DMS114 treated with DMSO at 0.1 percent for 48 hours (cell line): ENCODE results near the gene SLC35F6.
"Not testable (repeated sequence)": the region's sequence is repeated elsewhere in the genome, so short reads cannot be mapped to it uniquely, and the experiment has no call there.

ENCODE experiments used
- DNase-seq: peaks from one replicate; lab custom pipeline; 2025; ENCODE audit not compliant: unreplicated experiment; lab: John Stamatoyannopoulos, UW

Gene SLC35F6

DNA sequence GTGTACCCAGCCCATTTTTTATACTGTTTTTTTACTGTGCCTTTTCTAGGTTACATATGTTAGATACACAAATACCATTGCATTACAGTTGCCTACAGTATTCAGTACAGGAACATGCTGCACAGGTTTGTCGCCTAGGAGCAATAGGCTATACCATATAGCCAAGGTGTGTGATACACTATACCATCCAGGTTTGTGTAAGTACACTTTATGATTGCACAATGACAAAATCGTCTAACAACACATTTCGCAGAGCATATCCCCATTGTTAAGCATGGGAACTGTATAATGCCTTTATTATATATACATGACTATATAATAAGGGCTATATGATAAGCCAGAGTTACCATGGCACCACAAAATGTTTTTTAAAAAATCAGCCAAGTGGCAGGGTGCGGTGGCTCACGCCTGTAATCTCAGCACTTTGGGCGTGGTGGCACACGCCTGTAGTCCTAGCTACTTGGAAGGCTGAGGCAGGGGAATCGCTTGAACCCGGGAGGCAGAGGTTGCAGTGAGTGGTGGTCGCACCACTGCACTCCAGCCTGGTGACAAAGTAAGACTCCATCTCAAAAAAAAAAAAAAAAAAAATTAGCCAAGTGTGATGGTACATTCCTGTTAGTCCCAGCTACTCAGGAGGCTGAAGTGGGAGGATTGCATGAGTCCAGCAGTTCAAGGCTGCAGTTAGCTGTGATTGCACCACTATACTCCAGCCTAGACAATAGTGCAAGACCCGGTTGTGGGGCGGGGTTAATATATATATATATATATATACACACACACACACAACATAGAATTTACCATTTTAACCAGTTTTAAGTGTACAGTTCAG lies 19.0 kb downstream of the SLC35F6 start:
- no peak for DNase-seq

DNA sequence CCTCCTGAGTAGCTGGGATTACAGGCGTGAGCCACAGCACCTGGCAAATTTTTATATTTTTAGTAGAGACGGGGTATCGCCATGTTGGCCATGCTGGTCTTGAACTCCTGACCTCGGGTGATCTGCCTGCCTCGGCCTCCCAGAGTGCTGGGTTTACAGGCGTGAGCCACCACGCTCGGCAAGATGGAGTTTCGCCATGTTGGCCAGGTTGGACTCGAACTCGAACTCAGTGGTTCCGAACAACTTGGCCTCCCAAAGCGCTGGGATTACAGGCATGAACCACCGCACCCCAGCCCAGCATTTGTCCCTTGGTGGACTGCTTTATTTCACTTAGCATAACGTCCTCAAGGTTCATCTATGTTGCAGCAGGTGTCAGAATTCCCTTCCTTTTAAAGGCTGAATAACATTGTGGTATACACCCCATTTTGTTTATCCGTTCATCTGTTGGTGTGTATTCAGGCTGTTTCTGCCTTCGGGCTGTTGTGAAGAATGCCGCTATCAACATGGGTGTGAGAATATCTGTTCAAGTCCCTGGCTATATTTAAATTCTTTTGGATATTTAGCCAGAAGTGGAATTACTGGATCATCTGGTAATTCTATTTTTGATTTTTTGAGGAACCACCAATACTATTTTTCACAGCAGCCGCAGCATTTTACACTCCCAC lies 20.6 kb downstream of the SLC35F6 start:
- DNase-seq, result no peak

DNA sequence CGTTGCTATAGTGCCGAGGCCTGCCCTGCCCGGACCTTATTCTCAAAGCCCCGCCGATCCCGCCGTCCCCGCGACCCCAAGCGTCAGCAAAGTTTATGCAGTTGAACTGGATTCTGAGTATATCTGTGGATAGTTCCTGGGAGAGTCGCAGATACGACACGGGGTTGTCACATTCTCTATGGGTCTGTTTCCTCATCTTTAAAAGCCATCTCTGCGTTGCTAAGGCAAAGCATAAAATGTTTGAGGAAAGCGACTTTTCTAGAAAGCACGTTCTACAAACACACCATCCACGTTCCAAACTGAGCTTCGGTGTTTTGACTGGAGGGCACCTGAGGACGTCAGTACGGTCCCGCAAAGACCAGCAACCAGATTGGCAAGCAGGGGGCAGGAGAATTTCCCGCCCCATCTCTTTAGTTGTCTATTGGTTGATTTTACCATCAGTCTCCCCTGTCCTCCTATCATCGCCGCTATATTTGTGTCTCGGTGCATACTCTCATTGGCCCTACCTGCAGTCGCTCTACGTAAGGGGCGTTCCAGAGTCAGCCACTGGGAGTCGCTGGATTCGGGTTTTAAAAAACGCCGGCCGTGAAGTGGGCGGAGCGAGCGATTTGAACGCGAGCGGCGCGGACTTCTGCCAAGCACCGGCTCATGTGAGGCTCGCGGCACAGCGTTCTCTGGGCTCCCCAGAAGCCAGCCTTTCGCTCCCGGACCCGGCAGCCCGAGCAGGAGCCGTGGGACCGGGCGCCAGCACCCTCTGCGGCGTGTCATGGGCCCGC lies 21.5 kb downstream of the SLC35F6 start, which contains the start of gene CENPA:
CENPA (plus strand) TSS at position 626 of the 776 bp plus-strand sequence; CDS start at position 767, 141 bp downstream.
- peak; percentile 99 for DNase-seq

DNA sequence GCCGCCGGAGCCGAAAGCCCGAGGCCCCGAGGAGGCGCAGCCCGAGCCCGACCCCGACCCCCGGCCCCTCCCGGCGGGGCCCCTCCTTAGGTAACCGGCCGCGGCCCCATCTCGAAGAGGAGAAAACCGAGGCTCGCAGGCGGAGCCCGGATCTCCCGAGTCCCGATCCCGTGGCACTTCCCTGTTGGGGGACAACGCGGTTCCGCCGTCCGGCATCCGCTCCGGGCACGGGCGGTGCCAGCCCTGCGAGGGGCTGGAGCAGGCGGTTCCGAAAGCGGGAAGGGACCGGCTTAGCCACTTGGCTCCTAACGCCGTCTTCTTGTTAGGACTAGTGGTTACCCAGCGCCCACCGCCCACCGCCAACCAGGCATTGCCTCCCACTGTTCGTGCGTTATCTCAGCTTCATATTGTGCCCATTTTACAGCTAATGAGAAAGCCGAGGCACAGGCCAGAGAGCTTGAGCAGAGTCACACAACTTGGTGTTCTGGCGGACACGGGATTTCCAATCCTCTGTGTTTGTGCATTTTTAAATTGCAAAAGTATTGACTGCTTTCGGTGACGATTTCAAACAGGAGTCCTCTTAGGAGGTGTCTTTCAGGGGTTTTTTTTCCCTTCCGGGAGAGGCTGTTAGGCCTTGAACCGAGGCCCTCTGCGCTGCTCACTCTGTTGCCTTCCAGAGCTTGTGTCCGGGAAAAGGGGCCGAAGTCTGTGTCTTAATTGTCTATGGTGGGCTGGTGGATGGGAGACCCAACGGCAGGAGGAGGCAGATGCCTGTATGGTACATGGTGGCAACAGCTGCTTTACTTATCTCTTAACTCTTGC lies 22.3 kb downstream of the SLC35F6 start:
- no peak for DNase-seq

DNA sequence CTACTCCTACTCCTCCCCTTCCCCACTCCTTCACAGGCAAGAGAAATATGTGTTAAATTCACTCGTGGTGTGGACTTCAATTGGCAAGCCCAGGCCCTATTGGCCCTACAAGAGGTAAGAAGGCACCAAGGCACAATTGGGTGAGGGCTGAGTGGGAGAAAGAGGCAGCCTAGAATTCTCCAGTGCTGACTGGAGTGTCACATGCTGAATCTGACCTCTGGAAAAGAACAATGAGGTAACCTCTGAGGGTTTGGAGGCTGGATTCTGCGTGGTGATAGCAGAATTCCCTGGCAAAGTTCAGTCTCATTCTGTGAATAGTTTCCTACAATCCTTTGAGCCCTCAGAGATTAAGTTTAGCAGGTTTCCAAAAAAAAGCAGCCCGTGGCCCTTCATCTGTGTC lies 28.6 kb downstream of the SLC35F6 start:
- no peak for DNase-seq

DNA sequence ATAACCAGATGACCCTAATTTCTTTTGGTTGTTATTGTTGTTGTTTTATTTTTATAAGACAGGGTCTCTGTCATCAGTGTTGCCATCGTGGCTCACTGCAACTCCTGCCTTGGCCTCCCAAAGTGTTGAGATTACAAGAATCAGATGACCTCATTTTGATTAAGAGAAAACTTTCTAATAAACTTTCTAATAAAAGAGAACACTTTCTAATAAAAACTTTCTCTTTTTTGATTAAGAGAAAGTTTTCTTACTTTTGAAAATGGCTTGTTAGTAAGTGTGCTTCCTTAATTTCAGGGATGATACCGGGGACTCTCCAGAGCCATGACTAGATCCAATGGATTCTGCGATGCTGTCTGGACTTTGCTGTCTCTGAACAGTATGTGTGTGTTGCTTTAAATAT lies 29.4 kb downstream of the SLC35F6 start:
- DNase-seq, result no peak

DNA sequence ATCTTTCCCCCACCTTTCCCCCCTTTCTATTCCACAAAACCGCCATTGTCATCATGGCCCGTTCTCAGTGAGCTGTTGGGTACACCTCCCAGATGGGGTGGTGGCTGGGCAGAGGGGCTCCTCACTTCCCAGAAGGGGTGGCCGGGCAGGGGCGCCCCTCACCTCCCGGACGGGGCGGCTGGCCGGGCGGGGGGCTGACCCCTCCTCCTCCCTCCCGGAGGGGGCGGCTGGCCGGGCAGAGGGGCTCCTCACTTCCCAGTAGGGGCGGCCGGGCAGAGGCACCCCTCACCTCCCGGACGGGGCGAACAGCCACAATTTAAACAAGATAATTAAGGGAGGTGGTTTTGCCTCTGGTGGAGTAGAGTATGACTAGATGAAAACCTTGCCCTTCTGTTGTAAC lies 31.1 kb downstream of the SLC35F6 start:
- DNase-seq, result not testable (repeated sequence)

DNA sequence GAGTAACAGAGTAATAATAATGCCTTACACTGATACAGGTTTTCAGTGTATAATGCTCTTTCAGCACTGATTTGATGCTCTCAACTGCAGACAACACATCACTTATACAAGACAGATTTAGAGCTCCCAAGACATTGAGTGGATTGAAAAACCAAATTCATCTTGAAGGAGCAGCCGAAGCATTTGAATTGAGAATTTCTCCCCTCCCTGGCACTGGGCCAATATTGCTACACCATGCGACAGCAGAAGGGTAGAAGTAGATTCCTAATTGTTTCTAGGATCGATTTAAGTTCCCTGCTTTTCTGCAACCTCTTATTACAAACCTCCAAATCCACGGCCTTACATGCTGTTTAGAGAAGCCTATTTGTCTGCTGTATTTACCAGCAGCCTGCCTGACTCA lies 37.2 kb downstream of the SLC35F6 start:
- DNase-seq, result no peak

DNA sequence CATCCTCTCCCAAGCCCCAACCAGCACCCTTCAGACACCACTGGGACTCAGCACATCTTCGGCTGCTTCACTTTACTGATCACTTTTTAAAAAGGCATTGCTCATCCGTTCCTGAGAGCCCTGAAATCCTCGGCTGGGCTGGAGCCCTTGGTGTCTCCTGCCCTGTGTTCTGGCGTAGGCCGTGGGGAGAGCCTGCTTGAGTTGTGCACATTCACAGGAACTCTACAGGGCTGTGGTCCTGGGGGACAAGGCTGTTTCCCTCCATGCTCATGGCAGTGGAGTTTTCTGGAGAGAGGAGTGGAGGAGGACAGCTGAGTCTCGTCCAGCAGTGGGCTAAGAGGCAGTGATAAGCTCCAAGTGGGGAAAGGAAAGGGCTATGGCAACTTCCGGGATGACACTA lies 37.7 kb downstream of the SLC35F6 start:
- no peak for DNase-seq

DNA sequence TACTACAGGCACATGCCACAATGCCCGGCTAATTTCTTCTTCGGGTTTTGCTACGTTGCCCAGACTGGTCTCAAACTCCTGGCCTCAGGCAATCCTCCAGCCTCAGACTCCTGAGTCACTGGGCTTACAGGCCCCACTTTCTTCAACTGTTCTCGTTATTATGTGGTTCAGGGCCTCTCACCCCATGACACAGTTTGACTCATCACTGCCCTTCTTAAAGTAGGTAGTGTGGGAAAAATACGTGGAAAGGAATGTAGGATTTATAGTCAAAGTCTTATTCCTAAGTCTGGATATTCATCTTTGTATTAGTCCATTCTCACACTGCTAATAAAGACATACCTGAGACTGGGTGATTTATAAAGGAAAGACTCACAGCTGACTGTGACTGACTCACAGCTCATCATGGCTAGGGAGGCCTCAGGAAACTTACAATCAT lies 41.2 kb downstream of the SLC35F6 start:
- no peak for DNase-seq

DNA sequence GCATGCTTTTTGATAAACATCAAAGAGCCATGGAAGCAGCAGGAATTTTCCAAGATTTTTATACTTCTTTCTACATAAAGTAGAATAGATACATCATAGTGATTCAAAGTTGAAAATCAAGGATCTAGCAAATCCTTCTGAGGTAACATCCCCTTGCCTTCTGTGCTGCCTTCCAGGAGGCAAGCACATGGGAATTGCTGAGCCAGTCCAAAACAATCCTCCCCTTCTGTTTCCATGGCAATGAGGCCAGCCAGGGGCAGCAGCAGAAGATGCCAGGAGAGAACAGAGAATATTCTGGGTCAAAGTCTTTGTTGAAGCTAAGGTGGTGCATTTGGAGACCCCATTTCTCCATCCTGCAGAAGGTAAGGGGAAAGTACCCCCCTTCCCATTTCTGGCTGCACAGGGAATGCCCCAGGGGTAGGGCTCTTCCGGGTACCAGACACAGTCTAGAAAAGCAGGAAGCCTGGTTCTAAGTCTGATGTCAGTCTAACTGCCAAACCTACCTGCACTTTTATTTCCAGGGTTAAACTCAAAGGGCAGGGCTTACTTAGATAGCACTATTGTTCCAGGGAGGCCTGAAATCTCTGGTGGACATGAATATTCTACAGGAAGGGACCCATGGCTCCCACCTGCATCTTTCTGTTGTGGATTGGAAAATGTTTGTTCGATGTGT lies 43.8 kb downstream of the SLC35F6 start:
- DNase-seq, result no peak

DNA sequence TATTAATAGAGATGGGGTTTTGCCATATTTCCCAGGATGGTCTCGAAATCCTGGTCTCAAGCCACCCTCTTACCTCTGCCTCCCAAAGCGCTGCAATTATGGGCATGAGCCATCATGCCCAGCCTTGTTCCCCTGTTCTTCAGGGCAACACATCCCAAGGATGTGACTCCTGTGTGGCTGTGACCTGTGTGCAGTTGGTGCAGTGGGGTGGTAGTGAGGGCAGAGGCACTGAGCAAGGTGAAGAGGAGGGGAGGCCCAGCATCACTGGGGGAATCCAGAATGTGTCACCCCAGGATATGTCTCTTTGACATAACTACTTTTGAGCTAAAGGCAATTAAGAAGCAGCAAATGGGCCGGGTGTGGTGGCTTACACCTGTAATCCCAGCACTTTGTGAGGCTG lies 45.1 kb downstream of the SLC35F6 start:
- no peak for DNase-seq

DNA sequence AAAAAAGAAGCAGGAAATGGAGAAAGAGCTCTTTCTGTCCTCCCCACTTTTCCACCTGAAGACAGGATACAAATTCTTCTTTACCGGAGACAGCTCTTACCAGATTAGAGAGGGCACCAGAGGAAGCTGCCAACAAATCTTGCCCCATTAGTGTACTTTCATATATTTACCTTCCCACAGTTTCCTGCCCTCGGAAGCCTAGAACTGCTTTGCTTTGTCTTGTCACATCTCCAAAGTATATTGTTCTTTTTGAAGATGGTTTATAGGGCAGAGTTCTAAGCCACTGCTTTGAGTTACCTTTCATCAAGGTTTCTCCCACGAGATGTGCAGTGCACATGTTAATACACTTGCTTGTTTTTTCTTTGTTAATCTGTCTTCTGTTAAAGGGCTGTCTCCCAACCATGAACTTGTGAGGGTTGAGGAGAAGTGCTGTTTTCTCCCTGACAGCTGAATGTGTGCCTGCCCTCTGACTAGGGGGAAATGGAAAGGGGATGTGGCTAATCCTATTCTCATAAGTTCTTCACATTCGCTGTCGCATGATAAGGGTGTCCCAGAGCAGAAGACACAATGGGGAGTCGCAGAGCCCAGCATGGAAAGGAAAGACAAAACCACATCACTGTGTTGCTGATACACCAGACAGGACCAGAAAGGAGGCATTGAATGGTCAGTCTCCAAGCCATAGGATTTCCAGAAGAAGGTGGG lies 45.9 kb downstream of the SLC35F6 start:
- DNase-seq, result no peak

DNA sequence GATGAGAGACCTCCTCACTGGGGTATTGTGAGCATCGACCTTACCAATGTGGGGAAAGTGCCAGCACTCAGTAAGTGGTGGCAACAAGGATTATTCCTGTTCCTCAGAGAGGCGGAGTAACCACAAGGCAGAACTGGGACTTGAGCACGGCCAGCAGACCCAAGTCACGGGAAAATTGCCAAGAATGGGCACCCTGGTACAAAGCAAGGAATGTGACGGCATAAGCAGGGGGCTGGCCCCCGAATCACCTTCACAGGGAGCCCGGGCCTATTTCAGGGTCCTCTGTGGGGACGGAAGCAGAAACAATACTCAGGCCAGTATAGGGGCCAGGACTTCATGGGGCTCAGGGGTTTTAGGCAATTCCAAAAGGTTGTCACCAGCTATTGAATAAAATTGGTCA lies 47.2 kb downstream of the SLC35F6 start:
- no peak for DNase-seq

DNA sequence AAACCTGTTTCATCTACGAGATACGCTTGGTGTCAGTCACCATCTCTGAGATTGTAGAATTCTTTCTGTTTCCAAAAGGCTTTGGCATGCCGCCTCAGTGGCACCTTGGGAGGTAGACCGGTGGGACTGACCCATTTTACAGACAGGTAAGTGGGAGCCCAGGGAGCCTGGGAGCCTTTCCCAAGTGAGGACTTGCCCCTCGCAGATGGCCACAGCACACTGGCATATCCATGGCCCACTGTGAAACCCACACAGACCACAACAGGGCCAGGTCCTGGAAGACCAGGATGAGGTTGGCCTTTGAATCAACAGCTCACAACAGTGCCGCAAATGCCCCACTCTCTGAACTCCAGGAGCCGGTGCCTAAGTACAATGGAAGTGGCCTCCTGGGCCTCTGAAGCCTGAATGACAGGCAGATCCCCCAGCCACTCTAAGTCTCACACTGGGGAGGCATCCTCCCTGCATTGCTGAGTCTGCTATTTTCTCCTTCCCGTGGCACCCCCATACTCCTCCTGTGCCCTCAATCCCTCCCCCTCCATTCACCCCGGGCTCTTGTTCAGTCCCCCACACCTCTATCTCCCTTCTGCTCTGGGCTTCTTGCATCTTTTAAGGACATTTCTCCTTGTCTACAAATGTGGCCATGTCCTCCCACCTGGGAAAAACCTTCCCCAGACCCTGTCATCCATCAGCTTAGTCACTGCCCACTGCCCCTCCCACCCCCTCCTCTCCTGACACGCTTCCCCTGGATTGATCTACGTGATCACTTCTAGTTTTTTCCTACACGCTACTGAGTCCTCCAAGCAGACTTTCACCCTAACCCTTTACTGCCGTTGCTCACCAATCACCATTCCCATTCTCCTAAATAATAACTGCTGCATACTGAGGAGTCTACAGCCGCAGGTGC lies 48.0 kb downstream of the SLC35F6 start:
- no peak for DNase-seq

DNA sequence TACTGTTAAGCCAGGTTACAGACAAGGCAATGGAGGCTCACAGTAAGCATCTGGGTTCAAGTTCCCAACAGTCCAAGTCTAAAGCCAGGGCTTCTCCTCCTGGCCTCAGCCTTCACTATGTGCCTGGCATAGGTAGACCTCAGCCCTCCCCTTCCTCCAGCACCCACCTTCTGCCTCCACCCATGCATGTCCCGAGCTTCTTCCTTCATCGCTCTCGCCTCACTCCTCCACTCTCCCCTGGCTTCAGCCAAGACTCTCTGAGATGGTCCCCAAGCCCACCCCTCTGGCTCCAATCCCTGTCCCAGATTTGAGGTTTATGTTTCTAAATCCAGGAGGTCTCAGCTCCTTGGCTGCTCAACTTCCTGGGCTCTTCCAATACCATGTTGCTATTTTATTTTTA lies 48.6 kb downstream of the SLC35F6 start:
- DNase-seq, result no peak

DNA sequence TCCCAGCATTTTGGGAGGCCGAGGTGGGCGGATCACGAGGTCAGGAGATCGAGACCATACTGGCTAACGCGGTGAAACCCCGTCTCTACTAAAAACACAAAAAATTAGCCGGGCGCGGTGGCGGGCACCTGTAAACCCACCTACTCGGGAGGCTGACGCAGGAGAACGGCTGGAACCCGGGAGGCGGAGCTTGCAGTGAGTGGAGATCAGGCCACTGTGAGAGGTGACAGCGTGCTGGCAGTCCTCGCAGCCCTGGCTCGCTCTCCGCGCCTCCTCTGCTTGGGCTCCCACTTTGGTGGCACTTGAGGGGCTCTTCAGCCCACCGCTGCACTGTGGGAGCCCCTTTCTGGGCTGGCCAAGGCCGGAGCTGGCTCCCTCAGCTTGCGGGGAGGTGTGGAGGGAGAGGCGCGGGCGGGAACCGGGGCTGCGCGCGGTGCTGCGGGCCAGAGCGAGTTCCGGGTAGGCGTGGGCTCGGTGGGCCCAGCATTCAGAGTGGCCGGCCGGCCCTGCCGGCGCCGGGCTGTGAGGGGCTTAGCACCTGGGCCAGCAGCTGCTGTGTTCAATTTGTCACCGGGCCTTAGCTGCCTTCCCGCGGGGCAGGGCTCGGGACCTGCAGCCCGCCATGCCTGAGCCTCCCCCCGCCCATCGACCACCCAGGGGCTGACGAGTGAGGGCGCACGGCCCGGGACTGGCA lies 50.1 kb downstream of the SLC35F6 start:
- DNase-seq, result not testable (repeated sequence)

DNA sequence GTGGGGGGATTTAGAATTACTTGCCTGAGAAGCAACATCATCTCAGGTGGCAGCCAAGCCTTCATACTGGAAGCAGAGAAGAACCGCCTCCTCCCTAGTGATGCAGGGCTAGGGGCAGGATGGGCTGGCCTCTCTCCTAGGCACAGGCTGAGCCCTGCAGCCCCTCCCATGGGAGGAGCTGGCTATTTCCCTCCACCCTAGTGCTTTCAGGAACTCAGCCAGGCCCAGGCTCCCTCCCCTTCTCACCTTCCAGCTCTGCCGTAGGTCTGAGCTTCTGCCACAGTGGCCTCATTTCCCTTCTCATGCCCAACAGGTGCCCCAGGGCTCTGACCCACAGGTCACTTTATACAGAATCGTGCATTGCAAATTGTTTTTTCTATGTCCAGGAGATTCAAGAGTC lies 52.8 kb downstream of the SLC35F6 start:
- no peak for DNase-seq
